ENCODE results near the gene SIGLEC1. TPM values are rescaled to one million over a fixed set of nuclear protein-coding genes. Genes with fewer than 3 reads are reported as not detected.

Gene SIGLEC1
- total RNA-seq, 4 donors from 2014 or later: 1.0 to 7.9 (median 3.4) TPM

GRCh38 chr20:3729811-3730540 lies 17.6 kb upstream of the SIGLEC1 start:
- no peak overlapping the region for H3K27ac ChIP-seq
- DNase-seq: no peak
- H3K9me3 ChIP-seq: no peaks in the 10 kb centered on the region
- no peaks in the 10 kb centered on the region for H3K36me3 ChIP-seq
- H3K4me1 ChIP-seq: peaks cover 0 to 8% of the 10 kb centered on the region in 2 donors
- H3K27me3 ChIP-seq: no peaks in the 10 kb centered on the region
- intact Hi-C loops (cut with DNase I; ENCODE audit: low total_unique reads): no loop called here
- H3K4me3 ChIP-seq: no peak overlapping the region
- no peak for TF ChIP-seq POLR2A (IDR thresholded peaks at IDR 0.05)
- TF ChIP-seq CTCF (IDR thresholded peaks at IDR 0.05): no peak

GRCh38 chr20:3729378-3729777 lies 17.0 kb upstream of the SIGLEC1 start:
- Histone ChIP-seq H3K9me3 (no peaks in the 10 kb centered on the region), H3K4me1 (peaks cover 0 to 8% of the 10 kb centered on the region in 2 donors), H3K36me3 (no peaks in the 10 kb centered on the region), H3K27ac (no peak overlapping the region), H3K4me3 (no peak overlapping the region), H3K27me3 (no peaks in the 10 kb centered on the region)
- TF ChIP-seq POLR2A (IDR thresholded peaks at IDR 0.05) (no peak), CTCF (IDR thresholded peaks at IDR 0.05) (no peak)
- DNase-seq: no peak
- intact Hi-C loops (cut with DNase I; ENCODE audit: low total_unique reads): no loop called here

- no peak for DNase-seq
- Histone ChIP-seq H3K9me3 (no peaks in the 10 kb centered on the region), H3K27me3 (no peaks in the 10 kb centered on the region), H3K4me1 (peaks cover 0 to 8% of the 10 kb centered on the region in 2 donors), H3K36me3 (no peaks in the 10 kb centered on the region), H3K27ac (peak overlapping the region; percentile 87 to 95), H3K4me3 (no peak overlapping the region)
- intact Hi-C loops (cut with DNase I; ENCODE audit: low total_unique reads): no loop called here
- TF ChIP-seq POLR2A (IDR thresholded peaks at IDR 0.05): no peak
- no peak for TF ChIP-seq CTCF (IDR thresholded peaks at IDR 0.05)
Measured at GRCh38 chr20:3728876-3729275, 16.5 kb upstream of the SIGLEC1 start.

- DNase-seq: no peak
- Histone ChIP-seq H3K9me3 (no peaks in the 10 kb centered on the region), H3K36me3 (no peaks in the 10 kb centered on the region), H3K27me3 (no peaks in the 10 kb centered on the region), H3K27ac (peak overlapping the region; percentile 87 to 95), H3K4me1 (peaks cover 0 to 5% of the 10 kb centered on the region in 2 donors), H3K4me3 (no peak overlapping the region)
- intact Hi-C loops (cut with DNase I; ENCODE audit: low total_unique reads): no loop called here
- TF ChIP-seq CTCF (IDR thresholded peaks at IDR 0.05) (no peak), POLR2A (IDR thresholded peaks at IDR 0.05) (no peak)
Measured at GRCh38 chr20:3728354-3728753, 16.0 kb upstream of the SIGLEC1 start.

GRCh38 chr20:3727401-3728021 lies 15.1 kb upstream of the SIGLEC1 start:
- Histone ChIP-seq H3K9me3 (no peaks in the 10 kb centered on the region), H3K27me3 (no peaks in the 10 kb centered on the region), H3K4me3 (peak overlapping the region in 1 of 2 donors; percentile 16), H3K36me3 (no peaks in the 10 kb centered on the region), H3K4me1 (peaks cover 0 to 4% of the 10 kb centered on the region in 2 donors), H3K27ac (peak overlapping the region; percentile 87 to 95)
- DNase-seq: peak; percentile 72 to 75
- intact Hi-C loops (cut with DNase I; ENCODE audit: low total_unique reads): no loop called here
- peak in 1 of 4 experiments; percentile 16 for TF ChIP-seq CTCF (IDR thresholded peaks at IDR 0.05)
- peak; percentile 16 for TF ChIP-seq POLR2A (IDR thresholded peaks at IDR 0.05)
